HG03280 (cell line): ENCODE data around the gene DISC1.
"Not testable (repeated sequence)": the region's sequence is repeated elsewhere in the genome, so short reads cannot be mapped to it uniquely, and the experiment has no call there.

ENCODE experiments used
- ATAC-seq: cut with Tn5 transposase; IDR thresholded peaks from one replicate; pipeline ENCODE4 v1.9.1; 2021; ENCODE audit warnings: mild to moderate bottlenecking, moderate library complexity; ENCODE audit not compliant: unreplicated experiment

The DISC1 gene

GRCh38 chr1:231634323-231635013 lies 7.9 kb downstream of the DISC1 start:
- ATAC-seq = no peak

- ATAC-seq = no peak
Observed at GRCh38 chr1:231636157-231636556, 9.6 kb downstream of the DISC1 start.

GRCh38 chr1:231636922-231637321 lies 10.3 kb downstream of the DISC1 start:
- ATAC-seq = not testable (repeated sequence)

- ATAC-seq = no peak
Observed at GRCh38 chr1:231638647-231639046, 12.1 kb downstream of the DISC1 start.

- ATAC-seq = no peak
Observed at GRCh38 chr1:231639819-231640218, 13.2 kb downstream of the DISC1 start.

- ATAC-seq = not testable (repeated sequence)
Observed at GRCh38 chr1:231641444-231641843, 14.9 kb downstream of the DISC1 start.

- not testable (repeated sequence) for ATAC-seq
Observed at GRCh38 chr1:231642061-231642460, 15.5 kb downstream of the DISC1 start.

GRCh38 chr1:231642618-231643017 lies 16.0 kb downstream of the DISC1 start:
- no peak for ATAC-seq

- ATAC-seq = no peak
Observed at GRCh38 chr1:231643071-231643934, 16.7 kb downstream of the DISC1 start.

GRCh38 chr1:231643935-231644237 lies 17.3 kb downstream of the DISC1 start:
- no peak for ATAC-seq

- ATAC-seq = not testable (repeated sequence)
Observed at GRCh38 chr1:231645634-231646033, 19.0 kb downstream of the DISC1 start.

GRCh38 chr1:231646165-231646564 lies 19.6 kb downstream of the DISC1 start:
- not testable (repeated sequence) for ATAC-seq

GRCh38 chr1:231651621-231652260 lies 25.2 kb downstream of the DISC1 start:
- not testable (repeated sequence) for ATAC-seq

GRCh38 chr1:231653632-231654031 lies 27.0 kb downstream of the DISC1 start:
- no peak for ATAC-seq

- no peak for ATAC-seq
Observed at GRCh38 chr1:231656741-231657140, 30.2 kb downstream of the DISC1 start.

- not testable (repeated sequence) for ATAC-seq
Observed at GRCh38 chr1:231658223-231658622, 31.6 kb downstream of the DISC1 start.

- ATAC-seq = no peak
Observed at GRCh38 chr1:231660198-231660597, 33.6 kb downstream of the DISC1 start.

GRCh38 chr1:231663211-231663792 lies 36.7 kb downstream of the DISC1 start:
- no peak for ATAC-seq

GRCh38 chr1:231665101-231665500 lies 38.5 kb downstream of the DISC1 start:
- ATAC-seq = no peak

GRCh38 chr1:231665726-231666125 lies 39.1 kb downstream of the DISC1 start:
- ATAC-seq = no peak

GRCh38 chr1:231666220-231666936 lies 39.8 kb downstream of the DISC1 start:
- ATAC-seq = no peak
